GM21723 (cell line): Measurements from ENCODE around the gene UGT1A5.
"Not testable (repeated sequence)": the region's sequence is repeated elsewhere in the genome, so short reads cannot be mapped to it uniquely, and the experiment has no call there.

ENCODE experiments used
- ATAC-seq: cut with Tn5 transposase; IDR thresholded peaks from one replicate; pipeline ENCODE4 v1.9.1; 2021; ENCODE audit warnings: mild to moderate bottlenecking, moderate library complexity; ENCODE audit not compliant: unreplicated experiment

UGT1A5 gene

GRCh38 chr2:233745073-233745755 lies 32.5 kb downstream of the UGT1A5 start:
- ATAC-seq, result no peak

DNA sequence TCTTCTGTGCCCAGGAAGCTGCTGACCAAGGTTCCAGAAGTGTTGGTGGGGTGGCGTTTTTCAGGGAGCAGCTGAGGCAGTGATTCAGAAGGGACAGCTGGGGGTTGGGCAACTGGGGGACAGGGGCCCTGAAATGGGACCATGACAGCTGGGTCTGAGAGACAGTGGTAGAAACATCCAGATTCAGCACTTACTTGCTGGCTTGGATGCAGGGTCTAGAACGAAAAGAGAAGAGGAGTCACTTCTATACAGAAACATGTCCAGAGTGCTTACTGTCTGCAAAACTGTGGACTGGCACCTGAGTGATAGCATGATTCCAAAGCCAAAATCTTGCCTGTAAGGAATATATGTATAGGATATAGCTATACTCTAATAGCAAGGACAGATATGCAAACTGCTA lies 33.1 kb downstream of the UGT1A5 start:
- not testable (repeated sequence) for ATAC-seq

DNA sequence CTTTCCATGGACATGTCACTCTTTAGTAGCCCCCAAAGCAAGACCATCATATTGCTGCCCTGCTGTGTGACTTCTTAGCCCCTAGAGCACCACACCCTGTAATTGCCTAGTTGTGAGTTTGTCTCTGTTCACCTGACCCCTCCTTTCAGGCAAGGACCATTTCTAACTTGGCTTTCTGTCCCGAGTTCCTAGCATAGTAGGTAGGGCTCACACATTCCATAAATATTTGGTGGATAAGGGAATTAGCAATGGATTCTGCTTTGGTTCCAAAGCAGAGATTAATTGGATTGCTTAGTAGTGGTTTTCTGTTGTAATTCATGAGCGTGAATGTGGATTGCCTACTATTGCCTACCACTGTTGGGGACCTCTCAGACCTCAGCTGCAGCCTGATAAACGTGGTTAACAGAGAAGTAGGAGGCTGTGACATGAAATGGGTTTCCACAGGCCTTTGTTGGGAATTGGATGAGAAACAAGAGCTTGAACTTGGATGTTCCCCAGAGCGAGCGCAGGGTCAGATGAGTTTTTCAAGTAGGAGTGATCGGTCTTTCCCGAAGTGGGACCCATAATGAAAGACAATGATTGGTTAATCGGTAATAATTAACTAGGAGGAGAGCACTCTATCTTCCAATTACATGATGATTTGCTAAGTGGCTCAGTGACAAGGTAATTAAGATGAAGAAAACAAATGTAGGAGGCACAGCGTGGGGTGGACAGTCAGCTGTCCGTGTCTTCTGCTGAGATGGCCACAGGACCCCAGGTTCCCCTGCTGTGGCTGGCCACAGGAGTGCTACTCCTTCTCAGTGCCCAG lies 34.0 kb downstream of the UGT1A5 start:
- no peak for ATAC-seq

DNA sequence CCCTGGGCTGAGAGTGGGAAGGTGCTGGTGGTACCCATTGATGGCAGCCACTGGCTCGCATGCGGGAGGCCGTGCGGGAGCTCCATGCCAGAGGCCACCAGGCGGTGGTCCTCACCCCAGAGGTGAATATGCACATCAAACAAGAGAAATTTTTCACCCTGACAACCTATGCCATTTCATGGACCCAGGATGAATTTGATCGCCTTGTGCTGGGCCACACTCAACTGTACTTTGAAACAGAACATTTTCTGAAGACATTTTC lies 34.5 kb downstream of the UGT1A5 start:
- no peak for ATAC-seq

GRCh38 chr2:233750689-233751088 lies 38.0 kb downstream of the UGT1A5 start:
- ATAC-seq, result not testable (repeated sequence)

DNA sequence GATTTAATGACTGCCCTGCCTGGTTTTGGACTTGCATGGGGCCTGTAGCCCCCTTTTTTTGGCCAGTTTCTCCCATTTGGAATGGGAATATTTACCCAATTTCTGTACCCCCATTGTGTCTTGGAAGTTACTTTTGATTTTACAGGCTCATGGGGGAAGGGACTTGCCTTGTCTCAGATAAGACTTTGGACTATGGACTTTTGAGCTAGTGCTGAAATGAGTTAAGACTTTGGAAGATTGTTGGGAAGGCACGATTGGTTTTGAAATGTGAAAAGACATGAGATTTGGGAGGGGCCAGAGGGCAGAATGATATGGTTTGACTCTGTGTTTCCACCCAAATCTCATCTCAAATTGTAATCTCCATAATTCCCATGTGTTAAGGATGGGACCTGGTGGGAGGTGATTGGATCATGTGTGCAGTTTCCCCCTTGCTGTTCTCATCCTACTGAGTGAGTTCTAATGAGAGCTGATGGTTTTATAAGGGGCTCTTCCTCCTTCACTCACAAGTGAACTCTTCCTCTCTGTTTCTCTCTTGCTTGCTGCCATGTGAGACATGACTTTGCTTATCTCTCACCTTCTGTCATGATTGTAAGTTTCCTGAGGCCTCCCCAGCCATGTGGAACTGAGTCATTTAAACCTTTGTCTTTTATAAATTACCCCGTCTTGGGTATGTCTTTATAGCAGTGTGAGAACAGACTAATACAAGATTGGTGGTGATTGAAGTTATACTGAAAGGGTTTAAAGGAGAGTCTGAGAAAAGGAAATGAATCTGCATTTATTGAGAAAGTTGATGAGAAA lies 38.7 kb downstream of the UGT1A5 start:
- ATAC-seq, result not testable (repeated sequence)

DNA sequence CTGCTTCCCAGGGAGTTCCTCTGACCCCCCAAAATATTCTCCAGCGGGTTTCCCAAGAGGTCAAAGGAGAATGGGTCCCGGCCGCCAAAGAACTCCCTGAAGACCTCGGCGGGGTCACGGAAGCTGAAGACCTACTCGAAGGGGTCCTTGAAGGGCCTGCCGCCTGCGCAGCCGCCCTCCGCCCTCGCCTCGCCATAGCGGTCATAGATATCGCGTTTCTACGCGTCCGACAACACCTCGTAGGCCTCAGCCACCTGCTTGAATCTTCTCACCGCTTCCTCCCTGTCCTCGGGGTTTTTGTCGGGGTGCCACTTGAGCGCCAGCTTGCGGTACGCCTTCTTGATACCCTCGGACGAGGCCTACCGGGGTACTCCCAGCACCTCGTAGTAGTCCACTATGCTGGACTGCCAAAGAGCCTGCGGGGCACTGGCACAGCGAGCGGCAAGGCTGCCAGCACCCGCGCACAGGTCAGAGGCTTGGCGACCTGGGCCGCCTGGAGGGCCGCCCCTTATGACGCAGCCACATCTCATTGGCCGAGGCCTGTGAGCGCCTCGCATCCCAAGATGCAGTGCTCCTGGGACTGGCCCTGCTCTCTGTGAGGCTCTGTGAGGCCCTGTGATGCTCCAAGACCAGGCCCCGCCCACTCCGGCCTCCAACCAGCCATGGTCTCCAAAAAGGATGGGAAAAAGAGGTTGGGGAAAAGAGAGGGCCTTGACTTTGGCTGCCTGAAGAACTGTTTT lies 42.3 kb downstream of the UGT1A5 start:
- ATAC-seq, result no peak

DNA sequence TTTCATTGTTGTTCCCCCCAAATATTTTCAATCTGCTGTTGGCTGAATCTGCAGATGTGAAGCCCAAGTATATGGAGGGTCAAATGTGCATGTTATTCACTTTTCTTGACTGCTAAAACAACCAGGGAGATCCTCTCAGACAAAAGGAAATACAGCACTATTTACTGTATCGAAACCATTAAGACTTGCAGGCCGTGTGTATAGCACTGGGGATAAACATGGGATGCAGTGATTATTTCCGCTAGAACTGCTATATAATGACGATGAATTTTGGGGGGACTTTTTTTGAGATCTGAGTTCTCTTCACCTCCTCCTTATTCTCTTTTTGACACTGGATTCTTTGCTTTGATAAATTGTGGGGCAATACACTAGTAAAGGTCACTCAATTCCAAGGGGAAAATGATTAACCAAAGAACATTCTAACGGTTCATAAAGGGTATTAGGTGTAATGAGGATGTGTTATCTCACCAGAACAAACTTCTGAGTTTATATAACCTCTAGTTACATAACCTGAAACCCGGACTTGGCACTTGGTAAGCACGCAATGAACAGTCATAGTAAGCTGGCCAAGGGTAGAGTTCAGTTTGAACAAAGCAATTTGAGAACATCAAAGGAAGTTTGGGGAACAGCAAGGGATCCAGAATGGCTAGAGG lies 43.8 kb downstream of the UGT1A5 start:
- no peak for ATAC-seq

DNA sequence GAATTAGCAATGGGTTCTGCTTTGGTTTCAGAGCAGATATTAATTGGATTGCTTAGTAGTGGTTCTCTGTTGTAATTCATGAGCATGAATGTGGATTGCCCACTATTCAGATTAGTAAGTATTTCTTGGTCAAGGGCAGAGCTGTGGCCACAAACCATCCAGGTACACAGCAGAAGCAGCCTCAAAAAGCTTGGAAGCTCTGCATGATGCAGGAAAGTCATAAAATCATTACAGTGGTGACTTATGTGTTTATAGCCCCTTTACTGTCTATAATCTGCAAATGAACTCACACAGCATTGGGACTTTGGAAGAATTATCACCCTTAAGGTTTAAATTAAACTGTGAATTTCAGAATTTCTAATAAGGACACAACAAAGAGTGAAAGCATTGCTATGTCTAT lies 45.4 kb downstream of the UGT1A5 start:
- ATAC-seq, result no peak

DNA sequence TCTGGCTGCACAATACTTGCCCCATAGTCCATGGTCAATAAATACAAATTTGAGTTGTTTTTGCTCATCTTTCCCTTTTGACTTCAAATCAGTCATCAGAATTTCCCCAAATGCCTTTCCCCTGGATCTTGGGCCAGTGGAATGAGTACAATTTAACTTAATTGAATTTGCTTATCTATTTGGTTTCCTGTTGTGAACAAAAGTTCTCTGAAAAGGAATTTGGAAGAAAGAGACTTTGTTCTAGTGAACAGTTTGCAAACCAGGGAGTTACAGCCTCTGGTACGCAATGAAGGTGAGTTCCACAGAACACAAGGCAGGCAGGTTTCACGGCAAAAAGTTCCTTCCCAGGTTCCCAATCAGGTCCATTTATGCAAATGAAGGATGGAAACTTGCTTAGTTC lies 46.1 kb downstream of the UGT1A5 start:
- ATAC-seq, result no peak

DNA sequence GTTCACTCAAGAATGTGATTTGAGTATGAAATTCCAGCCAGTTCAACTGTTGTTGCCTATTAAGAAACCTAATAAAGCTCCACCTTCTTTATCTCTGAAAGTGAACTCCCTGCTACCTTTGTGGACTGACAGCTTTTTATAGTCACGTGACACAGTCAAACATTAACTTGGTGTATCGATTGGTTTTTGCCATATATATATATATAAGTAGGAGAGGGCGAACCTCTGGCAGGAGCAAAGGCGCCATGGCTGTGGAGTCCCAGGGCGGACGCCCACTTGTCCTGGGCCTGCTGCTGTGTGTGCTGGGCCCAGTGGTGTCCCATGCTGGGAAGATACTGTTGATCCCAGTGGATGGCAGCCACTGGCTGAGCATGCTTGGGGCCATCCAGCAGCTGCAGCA lies 47.3 kb downstream of the UGT1A5 start, which contains the start of gene UGT1A1:
TSS of gene UGT1A1 (plus strand) at position 228 of the 400 bp plus-strand sequence. CDS start at position 246, 18 bp downstream.
- no peak for ATAC-seq

- no peak for ATAC-seq
Observed at GRCh38 chr2:233761040-233761769, 48.5 kb downstream of the UGT1A5 start.

- ATAC-seq, result no peak
Observed at GRCh38 chr2:233764264-233764663, 51.6 kb downstream of the UGT1A5 start.

GRCh38 chr2:233764761-233765160 lies 52.1 kb downstream of the UGT1A5 start:
- ATAC-seq, result no peak

DNA sequence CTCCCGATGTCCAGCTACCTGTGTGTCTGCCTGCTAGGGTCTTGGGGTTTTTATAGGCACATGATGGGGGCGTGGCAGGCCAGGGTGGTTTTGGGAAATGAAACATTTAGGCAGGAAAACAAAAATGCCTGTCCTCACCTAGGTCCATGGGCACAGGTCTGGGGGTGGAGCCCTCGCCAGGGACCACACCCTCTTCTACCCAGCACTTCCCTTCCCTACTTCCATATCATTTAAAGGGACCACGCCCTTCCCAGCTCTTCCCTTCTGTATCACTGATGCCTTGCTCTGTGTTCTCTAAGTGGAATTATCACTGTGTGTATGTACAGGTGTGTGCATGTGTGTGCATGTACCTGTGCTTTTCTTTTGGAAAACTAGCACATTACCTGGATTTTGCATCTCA lies 53.7 kb downstream of the UGT1A5 start:
- no peak for ATAC-seq

DNA sequence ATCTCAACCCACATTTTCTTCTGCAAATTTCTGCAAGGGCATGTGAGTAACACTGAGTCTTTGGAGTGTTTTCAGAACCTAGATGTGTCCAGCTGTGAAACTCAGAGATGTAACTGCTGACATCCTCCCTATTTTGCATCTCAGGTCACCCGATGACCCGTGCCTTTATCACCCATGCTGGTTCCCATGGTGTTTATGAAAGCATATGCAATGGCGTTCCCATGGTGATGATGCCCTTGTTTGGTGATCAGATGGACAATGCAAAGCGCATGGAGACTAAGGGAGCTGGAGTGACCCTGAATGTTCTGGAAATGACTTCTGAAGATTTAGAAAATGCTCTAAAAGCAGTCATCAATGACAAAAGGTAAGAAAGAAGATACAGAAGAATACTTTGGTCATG lies 55.4 kb downstream of the UGT1A5 start:
- no peak for ATAC-seq

- no peak for ATAC-seq
Observed at GRCh38 chr2:233769260-233769659, 56.6 kb downstream of the UGT1A5 start.

- ATAC-seq, result no peak
Observed at GRCh38 chr2:233772153-233772552, 59.4 kb downstream of the UGT1A5 start.

DNA sequence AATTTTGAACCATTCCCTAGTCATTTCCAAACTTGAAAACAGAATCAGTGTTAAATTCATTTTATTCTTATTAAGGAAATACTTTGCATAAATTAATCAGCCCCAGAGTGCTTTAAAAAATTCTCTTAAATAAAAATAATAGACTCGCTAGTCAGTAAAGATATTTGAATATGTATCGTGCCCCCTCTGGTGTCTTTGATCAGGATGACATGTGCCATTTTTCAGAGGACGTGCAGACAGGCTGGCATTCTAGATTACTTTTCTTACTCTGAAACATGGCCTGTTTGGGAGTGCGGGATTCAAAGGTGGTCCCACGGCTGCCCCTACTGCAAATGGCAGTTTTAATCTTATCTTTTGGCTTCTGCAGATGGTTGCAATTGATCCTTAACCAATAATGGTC lies 59.9 kb downstream of the UGT1A5 start:
- ATAC-seq, result no peak

- no peak for ATAC-seq
Observed at GRCh38 chr2:233773854-233774253, 61.1 kb downstream of the UGT1A5 start.
